ENCODE results near the gene ECE1. TPM values are rescaled to one million over a fixed set of nuclear protein-coding genes. Genes with fewer than 3 reads are reported as not detected.

Gene ECE1
- total and polyA plus RNA-seq, 2 of the 8 experiments (the other 6 are each of a cell fraction or from before 2014, with no cell fraction given) = 21.4 to 36.8 TPM

DNA sequence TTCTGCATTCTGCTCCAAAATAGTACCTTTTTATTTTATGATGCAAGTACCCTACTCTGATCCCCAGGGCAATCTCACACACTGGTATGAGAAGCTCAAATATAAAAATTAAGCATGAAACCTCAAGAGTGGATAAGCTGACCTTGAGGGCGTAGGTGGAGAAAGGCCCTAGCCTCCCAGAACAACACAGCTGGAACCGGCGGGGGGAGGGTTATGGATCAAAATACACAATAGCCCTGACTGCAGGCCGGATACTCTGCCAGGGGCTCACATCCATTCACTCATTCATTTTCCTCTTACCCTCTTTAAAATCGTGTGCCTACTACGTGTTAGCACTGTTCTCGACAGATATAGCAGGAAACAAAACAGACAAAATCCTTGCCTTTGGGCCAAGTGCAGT, 32.8 kb upstream of the ECE1 start:
- H3K23me2 ChIP-seq (ENCODE audit: low read depth, low read length) = no peaks in the 10 kb centered on the region
- peak overlapping the region; percentile 93; the same call in 1 of the 2 replicates for H2BK15ac ChIP-seq (ENCODE audit: low read length)
- peak overlapping the region; percentile 91; the same call in 1 of the 2 replicates for H2BK12ac ChIP-seq (ENCODE audit: low read depth, low read length)
- H2BK120ac ChIP-seq (replicated peaks; ENCODE audit: low read depth, low read length) = no peak overlapping the region
- FAIRE-seq (no peak), DNase-seq (ENCODE audit: low read depth in 1 of 2, low spot score in 2 of 2) (no peak)
- TF ChIP-seq ASH2L (IDR thresholded peaks at IDR 0.05; ENCODE audit: low read length) = no peak
- TF ChIP-seq POLR2A (IDR thresholded peaks at IDR 0.05; ENCODE audit: control extremely low read depth in 1 of 2, low read depth in 2 of 2, low read length in 2 of 2) = no peak
- TF ChIP-seq TEAD4 (IDR thresholded peaks at IDR 0.05; ENCODE audit: low read depth, low read length) = no peak
- H3K4me1 ChIP-seq (replicated peaks in 1 of 4; ENCODE audit: control insufficient read depth in 3 of 4, insufficient read depth in 4 of 4, low read length in 3 of 4) = peaks cover 16 to 76% (median 56%) of the 10 kb centered on the region in 4 experiments
- H2BK20ac ChIP-seq (ENCODE audit: low read length) = peak overlapping the region; percentile 97
- 0 out of 2 replicates have a peak overlapping the region, but pooled peaks have one; percentile 13 for H3K27ac ChIP-seq (ENCODE audit: low read depth, low read length)
- ChIA-PET CTCF (ENCODE audit: partially characterized antibody) (interaction anchor here (0.6 to 15.0 kb wide), 18 partner anchors 10 to 106 kb away, joined by 3 to 152 read pairs (median 6); no protein-coding TSS in a partner anchor), POLR2A (ENCODE audit: partially characterized antibody) (interaction anchor here (1.2 to 1.6 kb wide), 3 partner anchors 11 to 16 kb away, joined by 3 to 4 read pairs (median 3); no protein-coding TSS in a partner anchor)
- H3K4ac ChIP-seq (replicated peaks; ENCODE audit: insufficient read length, low read depth, low read length) = no peak overlapping the region
- H3K56ac ChIP-seq (replicated peaks; ENCODE audit: insufficient read length, low read depth, low read length) = no peak overlapping the region
- peak overlapping the region; percentile 90; the same call in 1 of the 2 replicates for H3K18ac ChIP-seq (ENCODE audit: extremely low read depth, low read length)
- H4K20me1 ChIP-seq (replicated peaks in 1 of 2; ENCODE audit: control insufficient read depth in 1 of 2, insufficient read depth in 2 of 2, low read length in 2 of 2) = no peaks in the 10 kb centered on the region
- WGBS, 2 experiments (ENCODE audit: extremely low coverage in 1 of 2, insufficient coverage in 1 of 2, insufficient read length in 1 of 2, insufficient replicate concordance in 2 of 2, low coverage in 1 of 2, low lambda C conversion rate in 2 of 2, missing lambda C conversion rate in 1 of 2) = 38% methylated on average over 7 of the region's 7 CpGs; no CpG with 5 or more reads in 1 of the 2 experiments
- H2AFZ ChIP-seq (ENCODE audit: low read length) = no peak overlapping the region
- no peak overlapping the region for H3K4me3 ChIP-seq (ENCODE audit: extremely low read depth in 1 of 4, insufficient read depth in 2 of 4, low read depth in 3 of 4, low read length in 4 of 4)
- H3K9ac ChIP-seq (replicated peaks in 1 of 4; ENCODE audit: extremely low read depth in 1 of 4, low read depth in 3 of 4, low read length in 3 of 4) = no peak overlapping the region
- peaks cover 5% of the 10 kb centered on the region; the same call in 1 of the 2 replicates for H3K79me1 ChIP-seq (ENCODE audit: low read depth, low read length)
- H3K9me3 ChIP-seq (ENCODE audit: insufficient read depth in 2 of 2, low read depth in 1 of 2, low read length in 1 of 2) = no peaks in the 10 kb centered on the region
- peak overlapping the region; percentile 50 to 51 for H3K4me2 ChIP-seq (ENCODE audit: insufficient read depth in 1 of 2, low read depth in 2 of 2, low read length in 2 of 2)
- H3K79me2 ChIP-seq (ENCODE audit: control insufficient read depth in 1 of 2, insufficient read depth in 2 of 2, low read length in 2 of 2) = peaks cover 0 to 7% of the 10 kb centered on the region in 2 experiments; a peak in 1 of 4 replicates
- H2AK5ac ChIP-seq (ENCODE audit: low read depth, low read length) = peak overlapping the region; percentile 67; the same call in 1 of the 2 replicates
- peak overlapping the region; percentile 32 for H4K5ac ChIP-seq (ENCODE audit: insufficient read length, low read depth, low read length)
- H2BK5ac ChIP-seq (ENCODE audit: low read depth, low read length) = peak overlapping the region; percentile 95; the same call in 1 of the 2 replicates
- H3K14ac ChIP-seq (ENCODE audit: insufficient read length) = no peak overlapping the region
- H4K8ac ChIP-seq (ENCODE audit: extremely low read depth, insufficient read depth, low read length) = no peak overlapping the region
- H4K91ac ChIP-seq (replicated peaks; ENCODE audit: insufficient read length, low read length) = peak overlapping the region; percentile 71
- no peaks in the 10 kb centered on the region for H3K27me3 ChIP-seq (replicated peaks in 1 of 4; ENCODE audit: control insufficient read depth in 3 of 4, extremely low read depth in 1 of 4, insufficient read depth in 3 of 4, low read length in 3 of 4)
- H3K23ac ChIP-seq (ENCODE audit: insufficient read length) = no peak overlapping the region
- H3K36me3 ChIP-seq (ENCODE audit: control insufficient read depth in 2 of 4, insufficient read depth in 4 of 4, low read length in 3 of 4) = no peaks in the 10 kb centered on the region
